ENCODE data around the gene VLDLR. TPM values are rescaled to one million over a fixed set of nuclear protein-coding genes. Genes with fewer than 3 reads are reported as not detected.

VLDLR gene
- total RNA-seq, 1 donor from 2014 or later, result 16.4 TPM

- H3K27me3 Mint-ChIP-seq (ENCODE audit: insufficient read depth, low read depth), result no peaks in the 10 kb centered on the region
- Histone ChIP-seq H3K9me3 (ENCODE audit: low read depth) (no peaks in the 10 kb centered on the region), H3K79me2 (ENCODE audit: low read depth) (no peaks in the 10 kb centered on the region), H4K20me1 (ENCODE audit: low read depth) (no peaks in the 10 kb centered on the region), H3K4me3 (no peak overlapping the region), H3K27ac (no peak overlapping the region), H3K4me2 (no peak overlapping the region), H3K36me3 (peaks cover 6% of the 10 kb centered on the region), H3K9ac (no peak overlapping the region), H3K4me1 (peaks cover 5% of the 10 kb centered on the region), H3K27me3 (no peaks in the 10 kb centered on the region), H2AFZ (replicated peaks) (no peak overlapping the region), H3F3A (ENCODE audit: low read depth) (no peaks in the 10 kb centered on the region)
- H3K9me3 Mint-ChIP-seq, result no peaks in the 10 kb centered on the region
- H3K4me1 Mint-ChIP-seq, result no peaks in the 10 kb centered on the region
- no peak overlapping the region for H3K4me3 Mint-ChIP-seq
- peaks cover 46% of the 10 kb centered on the region for H3K36me3 Mint-ChIP-seq
- H3K27ac Mint-ChIP-seq, result no peak overlapping the region
- TF ChIP-seq EZH2phosphoT487 (IDR thresholded peaks at IDR 0.05) (no peak), EZH2 (IDR thresholded peaks at IDR 0.05) (no peak)
- TF ChIP-seq, protein P1, sequence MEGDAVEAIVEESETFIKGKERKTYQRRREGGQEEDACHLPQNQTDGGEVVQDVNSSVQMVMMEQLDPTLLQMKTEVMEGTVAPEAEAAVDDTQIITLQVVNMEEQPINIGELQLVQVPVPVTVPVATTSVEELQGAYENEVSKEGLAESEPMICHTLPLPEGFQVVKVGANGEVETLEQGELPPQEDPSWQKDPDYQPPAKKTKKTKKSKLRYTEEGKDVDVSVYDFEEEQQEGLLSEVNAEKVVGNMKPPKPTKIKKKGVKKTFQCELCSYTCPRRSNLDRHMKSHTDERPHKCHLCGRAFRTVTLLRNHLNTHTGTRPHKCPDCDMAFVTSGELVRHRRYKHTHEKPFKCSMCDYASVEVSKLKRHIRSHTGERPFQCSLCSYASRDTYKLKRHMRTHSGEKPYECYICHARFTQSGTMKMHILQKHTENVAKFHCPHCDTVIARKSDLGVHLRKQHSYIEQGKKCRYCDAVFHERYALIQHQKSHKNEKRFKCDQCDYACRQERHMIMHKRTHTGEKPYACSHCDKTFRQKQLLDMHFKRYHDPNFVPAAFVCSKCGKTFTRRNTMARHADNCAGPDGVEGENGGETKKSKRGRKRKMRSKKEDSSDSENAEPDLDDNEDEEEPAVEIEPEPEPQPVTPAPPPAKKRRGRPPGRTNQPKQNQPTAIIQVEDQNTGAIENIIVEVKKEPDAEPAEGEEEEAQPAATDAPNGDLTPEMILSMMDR (IDR thresholded peaks at IDR 0.05), result no peak
- DNase-seq (ENCODE audit: low spot score), result no peak
Measured at GRCh38 chr9:2642068-2642467, 20.5 kb downstream of the VLDLR start.

GRCh38 chr9:2645569-2645968 lies 24.0 kb downstream of the VLDLR start:
- Mint-ChIP-seq H3K27ac (no peak overlapping the region), H3K4me1 (no peaks in the 10 kb centered on the region), H3K36me3 (peaks cover 56% of the 10 kb centered on the region)

GRCh38 chr9:2655411-2655901 lies 33.9 kb downstream of the VLDLR start:
- H3K79me2 ChIP-seq (ENCODE audit: low read depth), result no peaks in the 10 kb centered on the region
- H3K27ac Mint-ChIP-seq, result no peak overlapping the region
- no peaks in the 10 kb centered on the region for H3K27me3 ChIP-seq
- TF ChIP-seq EZH2phosphoT487 (IDR thresholded peaks at IDR 0.05) (no peak), EZH2 (IDR thresholded peaks at IDR 0.05) (no peak)
- TF ChIP-seq, protein P1 (IDR thresholded peaks at IDR 0.05), result no peak
- H3K9ac ChIP-seq, result no peak overlapping the region
- no peaks in the 10 kb centered on the region for H3K9me3 Mint-ChIP-seq
- no peak overlapping the region for H3K4me3 ChIP-seq
- no peaks in the 10 kb centered on the region for H3K4me1 ChIP-seq
- H3K36me3 Mint-ChIP-seq, result peaks cover 24% of the 10 kb centered on the region
- no peak overlapping the region for H2AFZ ChIP-seq (replicated peaks)
- no peaks in the 10 kb centered on the region for H3K27me3 Mint-ChIP-seq (ENCODE audit: insufficient read depth, low read depth)
- no peaks in the 10 kb centered on the region for H3K4me1 Mint-ChIP-seq
- H3K4me2 ChIP-seq, result no peak overlapping the region
- no peak overlapping the region for H3K27ac ChIP-seq
- H3K36me3 ChIP-seq, result no peaks in the 10 kb centered on the region
- no peak for DNase-seq (ENCODE audit: low spot score)
- H3K9me3 ChIP-seq (ENCODE audit: low read depth), result no peaks in the 10 kb centered on the region
- H4K20me1 ChIP-seq (ENCODE audit: low read depth), result no peaks in the 10 kb centered on the region
- H3K4me3 Mint-ChIP-seq, result no peak overlapping the region
- H3F3A ChIP-seq (ENCODE audit: low read depth), result no peaks in the 10 kb centered on the region

More at GRCh38 chr9:2645569-2645968, 24.0 kb downstream of the VLDLR start:
- H3K4me1 ChIP-seq, result no peaks in the 10 kb centered on the region
- no peaks in the 10 kb centered on the region for H3K27me3 ChIP-seq
- H3K9ac ChIP-seq, result no peak overlapping the region
- no peak overlapping the region for H3K27ac ChIP-seq
- Mint-ChIP-seq H3K9me3 (no peaks in the 10 kb centered on the region), H3K27me3 (ENCODE audit: insufficient read depth, low read depth) (no peaks in the 10 kb centered on the region), H3K4me3 (no peak overlapping the region)
- no peaks in the 10 kb centered on the region for H3K9me3 ChIP-seq (ENCODE audit: low read depth)
- no peaks in the 10 kb centered on the region for H3K79me2 ChIP-seq (ENCODE audit: low read depth)
- H3K4me3 ChIP-seq, result no peak overlapping the region
- DNase-seq (ENCODE audit: low spot score), result no peak
- TF ChIP-seq, protein P1 (IDR thresholded peaks at IDR 0.05), result no peak
- TF ChIP-seq EZH2phosphoT487 (IDR thresholded peaks at IDR 0.05) (no peak), EZH2 (IDR thresholded peaks at IDR 0.05) (no peak)
- H3K36me3 ChIP-seq, result no peaks in the 10 kb centered on the region
- no peak overlapping the region for H2AFZ ChIP-seq (replicated peaks)
- no peaks in the 10 kb centered on the region for H4K20me1 ChIP-seq (ENCODE audit: low read depth)
- no peaks in the 10 kb centered on the region for H3F3A ChIP-seq (ENCODE audit: low read depth)
- no peak overlapping the region for H3K4me2 ChIP-seq

All from neural progenitor cell (in vitro differentiated cells).